Spleen (tissue), 7 donors: ENCODE measurements around the gene PPP1R13B.
"Not testable (repeated sequence)": the region's sequence is repeated elsewhere in the genome, so short reads cannot be mapped to it uniquely, and the experiment has no call there.

ENCODE experiments used
- POLR2A ChIP-seq, 3 donors: fragments of 450-650 bp; IDR thresholded peaks; one replicate each; pipeline ENCODE4 v1.5.1; 2017; ENCODE audit warnings: antibody characterized with exemption in 3 of 3, mild to moderate bottlenecking in 1 of 3
- POLR2AphosphoS5 ChIP-seq, 3 donors: sonication (generic); formaldehyde crosslinking; IDR thresholded peaks; one replicate each; pipeline ENCODE4 v1.5.1; 2017; ENCODE audit warnings: antibody characterized with exemption in 3 of 3
- TF ChIP-seq, protein P1 (sequence below), 11 experiments: fragments of 200-600 bp in 7 of 11; fragments of 450-650 bp in 4 of 11; sonication (generic) in 4 of 11; IDR thresholded peaks in 8 of 11; conservative IDR thresholded peaks in 3 of 11; 1 replicate in 7 of 11; 2 replicates in 4 of 11; pipeline versions ENCODE4 v1.4.0 to v1.8.0; 2016 to 2021; ENCODE audit warnings: antibody characterized with exemption in 11 of 11, inconsistent platforms in 4 of 11, mild to moderate bottlenecking in 1 of 11
- donor health status: DM: no; HTN: no; CAD: no; lungs with moderate emphysema.
- donor health status: DM: no; HTN: no; CAD: no.
- donor health status: DM: no; HTN: no; CAD: no.

DNA sequence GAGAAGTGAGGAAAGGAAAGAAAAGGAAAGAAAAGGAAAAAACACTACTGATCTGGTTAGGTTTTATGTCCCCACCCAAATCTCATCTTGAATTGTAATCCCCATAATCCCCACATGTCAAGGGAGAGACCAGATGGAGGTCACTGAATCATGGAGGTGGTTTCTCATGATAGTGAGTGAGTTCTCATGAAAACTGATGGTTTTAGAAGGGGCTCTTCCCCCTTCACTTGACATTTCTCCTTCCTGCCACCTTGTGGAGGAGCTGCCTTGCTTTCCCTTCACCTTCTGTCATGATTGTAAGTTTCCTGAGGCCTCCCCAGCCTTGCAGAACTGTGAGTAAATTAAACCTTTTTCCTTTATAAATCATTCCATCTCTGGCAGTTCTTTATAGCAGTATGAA is 54.2 kb downstream of the PPP1R13B start:
- TF ChIP-seq, protein P1, sequence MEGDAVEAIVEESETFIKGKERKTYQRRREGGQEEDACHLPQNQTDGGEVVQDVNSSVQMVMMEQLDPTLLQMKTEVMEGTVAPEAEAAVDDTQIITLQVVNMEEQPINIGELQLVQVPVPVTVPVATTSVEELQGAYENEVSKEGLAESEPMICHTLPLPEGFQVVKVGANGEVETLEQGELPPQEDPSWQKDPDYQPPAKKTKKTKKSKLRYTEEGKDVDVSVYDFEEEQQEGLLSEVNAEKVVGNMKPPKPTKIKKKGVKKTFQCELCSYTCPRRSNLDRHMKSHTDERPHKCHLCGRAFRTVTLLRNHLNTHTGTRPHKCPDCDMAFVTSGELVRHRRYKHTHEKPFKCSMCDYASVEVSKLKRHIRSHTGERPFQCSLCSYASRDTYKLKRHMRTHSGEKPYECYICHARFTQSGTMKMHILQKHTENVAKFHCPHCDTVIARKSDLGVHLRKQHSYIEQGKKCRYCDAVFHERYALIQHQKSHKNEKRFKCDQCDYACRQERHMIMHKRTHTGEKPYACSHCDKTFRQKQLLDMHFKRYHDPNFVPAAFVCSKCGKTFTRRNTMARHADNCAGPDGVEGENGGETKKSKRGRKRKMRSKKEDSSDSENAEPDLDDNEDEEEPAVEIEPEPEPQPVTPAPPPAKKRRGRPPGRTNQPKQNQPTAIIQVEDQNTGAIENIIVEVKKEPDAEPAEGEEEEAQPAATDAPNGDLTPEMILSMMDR (IDR thresholded peaks at IDR 0.05 in 8 of 11, conservative IDR thresholded peaks at IDR 0.05 in 3 of 11), result not testable (repeated sequence)
- TF ChIP-seq POLR2A, POLR2AphosphoS5 (IDR thresholded peaks at IDR 0.05): not testable (repeated sequence)
